ENCODE results near the gene ALX3. TPM values are rescaled to one million over a fixed set of nuclear protein-coding genes. Genes with fewer than 3 reads are reported as not detected.

ALX3 gene
- total and polyA plus RNA-seq, 2 of the 4 experiments (the other 2 are of a cell fraction), result not detected

DNA sequence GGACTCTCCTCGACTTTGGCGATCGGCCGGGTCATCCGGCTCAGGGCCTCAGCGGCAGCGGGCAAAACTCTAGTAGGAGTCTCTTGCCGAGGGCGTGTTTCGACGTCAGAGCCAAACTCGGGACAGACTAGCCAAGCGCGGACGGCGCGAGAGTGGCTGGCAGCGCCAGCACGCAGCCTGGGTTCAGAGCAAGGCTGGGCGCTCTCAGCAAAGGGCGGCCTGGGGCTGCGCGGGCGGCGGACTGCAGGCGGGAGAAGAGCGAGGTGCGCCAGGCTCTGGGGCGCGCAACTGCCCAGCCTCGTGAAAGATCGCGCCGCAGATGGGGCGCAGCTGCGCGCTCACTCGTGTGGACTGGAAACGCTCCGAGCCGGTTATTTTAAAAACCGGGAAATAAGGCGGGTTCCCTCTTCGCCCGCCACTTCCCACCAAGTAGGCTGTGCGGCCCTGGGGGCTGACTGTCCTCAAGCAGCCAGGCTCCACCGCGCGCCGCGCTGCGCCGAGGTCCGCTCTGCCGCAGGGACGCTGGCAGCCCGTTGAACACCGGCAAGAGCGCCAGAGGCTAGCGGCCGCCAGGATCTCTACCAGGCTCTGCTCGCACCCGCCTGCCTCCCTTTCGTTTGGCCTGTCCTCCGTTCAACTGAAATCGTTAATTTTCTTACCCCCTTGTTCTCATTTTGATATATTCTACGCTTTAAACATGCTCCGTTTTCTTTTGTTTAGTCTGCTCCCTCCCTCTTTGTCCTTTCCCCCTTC, 2.4 kb downstream of the ALX3 start:
- Histone ChIP-seq H3K9me1 (ENCODE audit: insufficient read depth, low read length) (no peaks in the 10 kb centered on the region), H3K4me1 (ENCODE audit: control insufficient read depth, insufficient read depth, low read length) (no peaks in the 10 kb centered on the region; the same call in 1 of the 2 replicates), H4K91ac (ENCODE audit: insufficient read depth, low read depth, low read length) (no peak overlapping the region), H2AFZ (replicated peaks; ENCODE audit: low read length, poor library complexity) (no peak overlapping the region), H3K23ac (ENCODE audit: low read depth, low read length) (no peak overlapping the region), H3K4ac (ENCODE audit: low read depth, low read length) (no peak overlapping the region), H3K4me3 (ENCODE audit: insufficient read depth, low read depth, low read length) (no peak overlapping the region), H3K14ac (replicated peaks; ENCODE audit: low read depth, low read length) (no peak overlapping the region), H2BK15ac (ENCODE audit: low read depth, low read length) (no peak overlapping the region), H3K27ac (ENCODE audit: insufficient read depth, low read length) (no peak overlapping the region), H3K56ac (ENCODE audit: extremely low read depth, insufficient read depth, low read length) (no peak overlapping the region), H2BK120ac (ENCODE audit: low read depth, low read length) (no peak overlapping the region), H3K36me3 (ENCODE audit: control insufficient read depth, insufficient read depth, low read length) (no peaks in the 10 kb centered on the region), H3K9ac (ENCODE audit: low read depth, low read length) (no peak overlapping the region), H2AK5ac (ENCODE audit: low read depth, low read length) (no peak overlapping the region), H3K4me2 (ENCODE audit: low read depth, low read length) (no peak overlapping the region), H4K20me1 (ENCODE audit: insufficient read depth, low read length) (peaks cover 21% of the 10 kb centered on the region; the same call in 1 of the 2 replicates), H3K9me3 (ENCODE audit: control insufficient read depth, insufficient read depth, low read length) (peaks cover 24% of the 10 kb centered on the region), H2BK20ac (ENCODE audit: low read depth, low read length) (no peak overlapping the region), H2BK5ac (ENCODE audit: low read depth, low read length, poor library complexity, severe bottlenecking) (no peak overlapping the region), H3K79me1 (ENCODE audit: low read depth in 1 of 2, low read length in 2 of 2) (no peaks in the 10 kb centered on the region), H2AK9ac (replicated peaks; ENCODE audit: low read depth, low read length, poor library complexity) (no peak overlapping the region), H4K5ac (ENCODE audit: low read depth, low read length) (no peak overlapping the region), H3K18ac (ENCODE audit: low read depth, low read length) (no peak overlapping the region), H4K8ac (ENCODE audit: low read depth in 2 of 2, low read length in 2 of 2) (no peak overlapping the region), H3K27me3 (ENCODE audit: control insufficient read depth, insufficient read depth, low read length) (peaks cover 70% of the 10 kb centered on the region)
- ChIA-PET POLR2A (ENCODE audit: unreplicated experiment) (no interaction called here), CTCF (no interaction called here)
- ATAC-seq (ENCODE audit: low read depth), result no peak
- dilution Hi-C loops (cut with HindIII; ENCODE audit: low sequenced_read_pairs, unreplicated experiment), result no loop called here
- no TSS peak for BruUV-seq (replicated peaks)
- in situ Hi-C loops (cut with MboI; ENCODE audit: low sequenced_read_pairs), result no loop called here
- intact Hi-C loops (cut with micrococcal nuclease), result no loop called here
- WGBS, 2 experiments (ENCODE audit: extremely low coverage in 2 of 2, insufficient read length in 1 of 2), result 9% methylated on average over 50 of the region's 68 CpGs; no CpG with 5 or more reads in 1 of the 2 experiments
- DNase-seq, result no peak
- no peak for TF ChIP-seq FOS (IDR thresholded peaks at IDR 0.05; ENCODE audit: low read depth, low read length)
- no peak for TF ChIP-seq BHLHE40 (IDR thresholded peaks at IDR 0.05; ENCODE audit: low read depth, low read length)
- TF ChIP-seq SMC3 (IDR thresholded peaks at IDR 0.05; ENCODE audit: low read depth, low read length), result no peak
- no peak for TF ChIP-seq MAFK (IDR thresholded peaks at IDR 0.05; ENCODE audit: low read depth, low read length)
- TF ChIP-seq CHD1 (IDR thresholded peaks at IDR 0.05; ENCODE audit: low read depth, low read length), result no peak
- TF ChIP-seq MAZ (IDR thresholded peaks at IDR 0.05; ENCODE audit: borderline replicate concordance, low read depth, low read length), result no peak
- no peak for TF ChIP-seq MXI1 (IDR thresholded peaks at IDR 0.05; ENCODE audit: borderline replicate concordance, low read depth, low read length)
- TF ChIP-seq RAD21 (IDR thresholded peaks at IDR 0.05; ENCODE audit: low read length), result no peak
- TF ChIP-seq, protein P1, sequence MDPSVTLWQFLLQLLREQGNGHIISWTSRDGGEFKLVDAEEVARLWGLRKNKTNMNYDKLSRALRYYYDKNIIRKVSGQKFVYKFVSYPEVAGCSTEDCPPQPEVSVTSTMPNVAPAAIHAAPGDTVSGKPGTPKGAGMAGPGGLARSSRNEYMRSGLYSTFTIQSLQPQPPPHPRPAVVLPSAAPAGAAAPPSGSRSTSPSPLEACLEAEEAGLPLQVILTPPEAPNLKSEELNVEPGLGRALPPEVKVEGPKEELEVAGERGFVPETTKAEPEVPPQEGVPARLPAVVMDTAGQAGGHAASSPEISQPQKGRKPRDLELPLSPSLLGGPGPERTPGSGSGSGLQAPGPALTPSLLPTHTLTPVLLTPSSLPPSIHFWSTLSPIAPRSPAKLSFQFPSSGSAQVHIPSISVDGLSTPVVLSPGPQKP (IDR thresholded peaks at IDR 0.05; ENCODE audit: borderline replicate concordance, low read depth, low read length), result no peak
